Middle frontal gyrus (tissue), 1 donor: ENCODE data around the gene SEPHS1.
"Not testable (repeated sequence)": the region's sequence is repeated elsewhere in the genome, so short reads cannot be mapped to it uniquely, and the experiment has no call there.

Experiments
- DNase-seq: peaks from one replicate; pipeline ENCODE4 v3.0.0-alpha.2; 2015; ENCODE audit warnings: low spot score; ENCODE audit errors: extremely low spot score

SEPHS1 gene, protein sequence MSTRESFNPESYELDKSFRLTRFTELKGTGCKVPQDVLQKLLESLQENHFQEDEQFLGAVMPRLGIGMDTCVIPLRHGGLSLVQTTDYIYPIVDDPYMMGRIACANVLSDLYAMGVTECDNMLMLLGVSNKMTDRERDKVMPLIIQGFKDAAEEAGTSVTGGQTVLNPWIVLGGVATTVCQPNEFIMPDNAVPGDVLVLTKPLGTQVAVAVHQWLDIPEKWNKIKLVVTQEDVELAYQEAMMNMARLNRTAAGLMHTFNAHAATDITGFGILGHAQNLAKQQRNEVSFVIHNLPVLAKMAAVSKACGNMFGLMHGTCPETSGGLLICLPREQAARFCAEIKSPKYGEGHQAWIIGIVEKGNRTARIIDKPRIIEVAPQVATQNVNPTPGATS

GRCh38 chr10:13348216-13349017 is at the start of gene SEPHS1:
Gene SEPHS1, minus strand, starts transcription at chr10:13348293. Its CDS starts 3,343 bp downstream, at chr10:13344950.
- peak; percentile 34 for DNase-seq

GRCh38 chr10:13397052-13397451 is 49.0 kb upstream of the SEPHS1 start:
- no peak for DNase-seq

DNA sequence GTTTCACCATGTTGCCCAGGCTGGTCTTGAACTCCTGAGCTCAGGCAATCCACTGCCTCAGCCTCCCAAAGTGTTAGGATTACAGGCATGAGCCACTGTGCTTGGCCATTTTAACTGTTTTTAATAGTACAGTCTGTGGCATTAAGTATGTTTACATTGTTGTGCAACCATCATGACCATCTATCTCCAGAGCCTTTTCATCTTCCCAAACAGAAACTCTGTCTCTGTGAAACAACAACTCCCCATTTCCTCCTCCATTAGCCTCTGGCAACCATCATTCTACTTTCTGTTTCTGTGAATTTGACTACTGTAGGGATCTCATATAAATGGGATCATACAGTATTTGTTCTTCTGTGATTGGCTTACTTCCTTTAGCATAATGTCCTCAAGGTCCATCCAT is 48.3 kb upstream of the SEPHS1 start:
- no peak for DNase-seq

GRCh38 chr10:13395540-13395939 is 47.4 kb upstream of the SEPHS1 start:
- no peak for DNase-seq

DNA sequence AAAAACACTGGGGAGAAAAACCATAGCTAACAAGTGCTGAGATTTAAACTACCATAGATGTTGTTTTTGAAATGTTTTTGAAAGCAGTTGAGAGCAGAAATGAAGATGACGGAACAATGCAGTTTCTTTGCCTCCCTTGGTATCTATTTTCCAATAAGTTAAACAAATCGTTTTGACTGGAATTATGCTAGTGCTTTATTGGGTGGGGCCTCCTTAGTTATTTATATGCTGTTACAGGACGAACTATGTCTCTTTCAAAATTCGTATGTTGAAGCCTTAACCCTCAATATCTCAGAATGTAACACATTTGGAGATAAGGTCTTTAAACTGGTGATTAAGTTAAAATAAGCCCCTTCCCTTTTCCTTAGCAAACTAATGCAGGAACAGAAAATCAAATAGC is 45.5 kb upstream of the SEPHS1 start:
- no peak for DNase-seq

DNA sequence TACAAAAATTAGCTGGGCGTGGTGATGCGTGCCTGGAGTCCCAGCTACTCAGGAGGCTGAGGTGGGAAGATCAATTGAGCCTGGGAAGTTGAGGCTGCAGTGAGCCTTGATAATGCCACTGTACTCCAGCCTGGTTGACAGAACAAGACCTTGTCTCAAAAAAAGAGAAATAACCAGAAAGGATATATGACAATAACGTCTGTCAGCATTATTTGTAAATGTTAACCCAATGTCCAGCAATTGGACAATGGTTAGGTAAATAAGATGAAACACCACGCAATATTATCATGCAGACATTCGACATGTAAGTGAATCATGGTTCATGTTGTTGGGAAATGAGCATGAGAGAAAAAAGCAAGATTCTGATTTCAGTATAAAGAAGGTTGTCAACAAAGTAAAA is 44.6 kb upstream of the SEPHS1 start:
- no peak for DNase-seq

DNA sequence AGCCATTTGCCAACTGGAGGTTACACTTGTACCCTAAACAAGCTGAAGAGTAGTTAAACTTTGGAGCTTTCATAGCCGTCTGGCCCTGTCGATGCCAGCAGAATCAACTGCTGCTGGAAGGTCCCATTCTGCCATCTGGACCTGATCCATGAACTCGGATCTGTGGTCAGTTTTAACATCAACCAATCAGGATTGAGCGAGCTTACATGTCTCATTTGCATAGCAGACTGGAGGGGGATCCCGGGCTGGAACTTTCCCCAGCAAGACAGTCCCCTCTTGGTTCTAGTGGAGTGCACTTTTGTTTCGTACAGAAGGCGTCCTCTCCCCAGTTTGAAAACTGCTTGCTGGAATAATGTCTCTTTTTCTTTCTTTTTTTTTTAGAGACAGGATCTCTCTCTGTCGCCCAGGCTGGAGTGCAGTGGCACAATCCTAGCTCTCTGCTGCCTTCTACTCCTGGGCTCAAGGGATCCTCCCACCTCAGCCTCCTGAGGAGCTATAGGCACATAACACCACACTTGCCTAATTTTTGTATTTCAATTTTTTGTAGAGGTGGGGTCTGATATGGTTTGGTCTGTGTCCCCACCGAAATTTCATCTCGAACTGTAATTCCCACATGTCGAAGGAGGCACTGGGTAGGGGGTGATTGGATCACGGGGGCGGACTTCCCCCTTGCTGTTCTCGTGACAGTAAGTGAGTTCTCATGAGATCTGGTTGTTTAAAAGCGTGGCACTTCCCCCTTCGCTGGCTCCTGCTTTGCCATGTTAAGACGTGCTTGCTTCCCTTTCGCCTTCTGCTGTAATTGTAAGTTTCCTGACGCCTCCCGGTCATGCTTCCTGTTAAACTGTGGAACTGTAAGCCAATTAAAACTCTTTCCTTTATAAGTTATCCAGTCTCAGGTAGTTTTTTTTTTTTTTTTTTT is 42.8 kb upstream of the SEPHS1 start:
- DNase-seq = no peak

GRCh38 chr10:13388478-13389230 is 40.6 kb upstream of the SEPHS1 start:
- no peak for DNase-seq

DNA sequence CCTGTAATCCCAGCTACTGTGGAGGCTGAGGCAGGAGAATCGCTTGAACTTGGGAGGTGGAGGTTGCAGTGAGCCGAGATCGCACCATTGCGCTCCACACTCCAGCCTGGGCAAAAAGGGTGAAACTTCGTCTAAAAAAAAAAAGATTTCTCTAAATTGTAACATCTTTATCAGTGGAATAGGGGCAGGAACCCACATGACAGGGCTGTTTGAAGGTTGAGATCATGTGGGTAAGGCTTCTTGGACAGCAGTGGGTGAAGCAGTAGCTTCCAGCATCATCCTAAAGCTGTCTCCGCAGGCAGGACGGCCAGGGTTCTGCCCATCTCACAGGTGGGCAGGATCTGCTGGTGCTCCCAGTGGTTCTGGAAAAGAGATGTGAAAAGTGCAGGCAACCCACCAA is 37.9 kb upstream of the SEPHS1 start:
- DNase-seq = no peak

DNA sequence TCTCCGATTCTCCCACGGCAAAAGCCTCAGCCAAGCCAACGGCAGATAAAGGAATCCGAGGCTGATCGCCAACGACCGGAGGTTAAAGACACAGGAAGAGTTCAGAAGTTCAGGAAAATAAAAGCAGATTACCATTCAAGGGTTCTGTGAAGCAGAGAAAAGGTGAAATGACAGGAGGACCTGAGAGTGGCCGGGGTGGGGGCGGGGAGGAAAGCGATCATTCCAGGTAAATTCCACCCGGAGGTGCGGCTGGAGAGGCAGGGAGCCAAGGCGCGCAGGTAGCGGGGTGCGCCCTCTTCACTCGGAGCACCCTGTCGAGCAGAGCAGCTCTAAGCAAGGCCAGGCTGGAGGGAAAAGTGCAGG is 35.3 kb upstream of the SEPHS1 start:
- no peak for DNase-seq

- DNase-seq = no peak
Measured at GRCh38 chr10:13382703-13383398, 34.8 kb upstream of the SEPHS1 start.

DNA sequence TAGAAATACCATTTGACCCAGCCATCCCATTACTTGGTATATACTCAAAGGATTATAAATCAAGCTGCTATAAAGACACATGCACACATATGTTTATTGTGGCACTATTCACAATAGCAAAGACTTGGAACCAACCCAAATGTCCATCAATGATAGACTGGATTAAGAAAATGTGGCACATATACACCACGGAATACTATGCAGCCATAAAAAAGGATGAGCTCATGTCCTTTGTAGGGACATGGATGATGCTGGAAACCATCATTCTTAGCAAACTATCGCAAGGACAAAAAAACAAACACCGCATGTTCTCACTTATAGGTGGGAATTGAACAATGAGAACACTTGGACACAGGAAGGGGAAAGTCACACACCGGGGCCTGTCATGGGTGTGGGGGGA is 31.0 kb upstream of the SEPHS1 start:
- DNase-seq = not testable (repeated sequence)

GRCh38 chr10:13376746-13377145 is 28.7 kb upstream of the SEPHS1 start:
- no peak for DNase-seq

DNA sequence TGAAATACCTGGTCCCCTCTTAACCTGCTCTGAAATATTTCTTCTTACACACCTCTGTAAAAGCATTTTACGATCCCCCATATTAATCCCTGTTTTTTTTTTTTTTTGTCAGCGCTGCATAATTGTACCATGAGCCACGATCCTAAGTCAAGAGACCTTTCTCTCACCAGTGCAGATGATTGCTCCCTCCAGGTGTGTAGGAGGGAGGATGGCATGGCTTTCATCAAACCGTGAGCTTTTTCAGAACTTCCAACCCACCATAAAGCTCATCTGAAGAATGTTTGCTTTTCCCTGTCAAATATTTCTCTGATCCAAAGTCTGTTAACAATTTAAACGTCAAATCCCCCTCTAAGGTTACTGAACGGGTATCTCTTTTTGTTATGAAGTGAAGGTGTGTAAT is 28.2 kb upstream of the SEPHS1 start:
- DNase-seq = no peak

DNA sequence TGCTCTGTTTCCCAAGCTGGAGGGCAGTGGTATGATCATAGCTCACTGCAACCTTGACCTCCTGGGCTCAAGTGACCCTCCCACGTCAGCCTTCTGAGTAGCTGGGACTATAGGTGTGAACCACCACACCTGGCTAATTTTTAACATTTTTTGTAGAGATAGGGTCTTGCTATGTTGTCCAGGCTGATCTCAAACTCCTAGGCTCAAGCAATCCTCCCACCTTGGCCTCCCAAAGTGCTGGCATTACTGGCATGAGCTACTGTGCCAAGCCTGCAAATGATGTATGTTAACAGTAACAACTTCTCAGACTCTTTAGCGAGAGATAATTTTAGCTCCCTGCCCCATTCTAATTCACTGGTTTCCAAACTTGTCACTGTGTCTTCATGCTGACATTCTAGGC is 27.7 kb upstream of the SEPHS1 start:
- no peak for DNase-seq

GRCh38 chr10:13373644-13374043 is 25.6 kb upstream of the SEPHS1 start:
- no peak for DNase-seq

- DNase-seq = no peak
Measured at GRCh38 chr10:13372524-13372923, 24.4 kb upstream of the SEPHS1 start.

GRCh38 chr10:13371897-13372470 is 23.9 kb upstream of the SEPHS1 start:
- peak; percentile 66 for DNase-seq

DNA sequence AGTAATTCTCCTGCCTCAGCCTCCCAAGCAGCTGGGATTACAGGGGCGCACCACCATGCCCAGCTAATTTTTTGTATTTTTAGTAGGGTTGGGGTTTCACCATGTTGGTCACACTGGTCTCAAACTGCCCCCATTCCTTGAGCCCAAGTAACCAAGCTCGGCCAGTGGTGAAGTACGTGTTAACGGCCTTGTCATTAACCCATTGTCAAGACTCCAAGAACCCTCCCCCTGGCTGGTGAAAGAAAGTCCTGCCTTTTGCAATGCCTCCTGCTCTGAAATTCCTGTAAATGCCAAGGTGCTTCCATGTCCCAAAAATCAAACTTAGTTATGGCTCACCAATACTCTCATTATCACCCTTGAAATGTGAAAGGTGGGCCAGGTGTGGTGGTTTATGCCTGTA is 18.8 kb upstream of the SEPHS1 start:
- no peak for DNase-seq

DNA sequence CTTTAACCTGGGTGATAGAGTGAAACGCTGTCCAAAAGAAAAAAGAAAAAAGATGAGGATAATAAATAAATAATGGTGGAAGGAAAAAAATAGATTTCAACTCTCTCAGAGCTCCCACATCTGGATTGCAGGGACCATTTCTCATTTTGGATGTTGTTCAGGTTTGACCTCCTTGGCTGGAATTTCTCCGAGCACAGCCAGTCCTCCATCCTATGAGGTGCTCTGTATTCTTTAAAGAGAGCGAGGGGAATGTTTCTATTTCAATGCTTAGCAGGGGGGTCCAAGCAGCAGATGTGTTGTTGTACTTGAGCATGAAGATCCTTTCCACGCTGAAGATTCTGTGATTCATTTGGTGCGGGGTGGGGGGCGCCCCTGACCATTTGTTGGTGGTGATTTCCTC is 17.7 kb upstream of the SEPHS1 start:
- DNase-seq = no peak
